ENCODE data around the gene TMOD3.

GRCh38 chr15:51798281-51798680, 31.2 kb upstream of the TMOD3 start:
- TF ChIP-seq CTCF (conservative IDR thresholded peaks at IDR 0.05) (no peak), ZFX (IDR thresholded peaks at IDR 0.05) (no peak)
